Thoracic aorta (tissue), 2 donors: ENCODE results near the gene DZIP1L. TPM values are rescaled to one million over a fixed set of nuclear protein-coding genes. Genes with fewer than 3 reads are reported as not detected.

Experiments
- ATAC-seq: fragments of 150-250 bp; one replicate; pipeline ENCODE4 v1.8.0; 2017; ENCODE audit warnings: low read depth; ENCODE audit not compliant: insufficient number of reproducible peaks, low FRiP score
- DNase-seq: peaks from one replicate; pipeline ENCODE4 v3.0.0-alpha.2; 2020; ENCODE audit warnings: low spot score
- H3K27ac ChIP-seq, 2 donors: fragments of 200-600 bp; sonication (generic); 1 replicate in 1 of 2; 2 replicates in 1 of 2; pipeline ENCODE4 v1.5.1; 2016; ENCODE audit warnings: mild to moderate bottlenecking in 2 of 2, moderate library complexity in 2 of 2
- H3K27me3 ChIP-seq: fragments of 200-600 bp; sonication (generic); replicated peaks from 2 replicates; pipeline ENCODE4 v1.6.0; 2016; ENCODE audit warnings: mild to moderate bottlenecking; ENCODE audit not compliant: insufficient read depth
- H3K36me3 ChIP-seq: fragments of 200-600 bp; sonication (generic); one replicate; pipeline ENCODE4 v1.5.1; 2016
- H3K4me1 ChIP-seq, 2 donors: fragments of 200-600 bp; sonication (generic); 1 replicate in 1 of 2; 2 replicates in 1 of 2; pipeline versions ENCODE4 v1.5.1 to v1.6.0; 2016; ENCODE audit warnings: low read depth in 2 of 2, mild to moderate bottlenecking in 1 of 2; ENCODE audit not compliant: control insufficient read depth in 1 of 2
- H3K4me3 ChIP-seq: fragments of 200-600 bp; sonication (generic); 2 replicates; pipeline ENCODE4 v1.5.1; 2016; ENCODE audit warnings: mild to moderate bottlenecking
- H3K9me3 ChIP-seq: fragments of 200-600 bp; sonication (generic); 2 replicates; pipeline ENCODE4 v1.5.1; 2016
- total RNA-seq, 2 donors: library from RNA; depleted of rRNA; stranded (reverse); fragments of >200 nt; gene quantifications; one replicate each; pipeline versions ENCODE4 v1.1.0 to v1.2.3, GENCODE V29; 2016
- TF ChIP-seq, protein P1 (sequence below): fragments of 200-600 bp; sonication (generic); IDR thresholded peaks from one replicate; pipeline ENCODE4 v1.5.1; 2019; ENCODE audit warnings: antibody characterized with exemption

The DZIP1L gene
- total RNA-seq, 2 donors from 2014 or later: 61.1 to 110 TPM

DNA sequence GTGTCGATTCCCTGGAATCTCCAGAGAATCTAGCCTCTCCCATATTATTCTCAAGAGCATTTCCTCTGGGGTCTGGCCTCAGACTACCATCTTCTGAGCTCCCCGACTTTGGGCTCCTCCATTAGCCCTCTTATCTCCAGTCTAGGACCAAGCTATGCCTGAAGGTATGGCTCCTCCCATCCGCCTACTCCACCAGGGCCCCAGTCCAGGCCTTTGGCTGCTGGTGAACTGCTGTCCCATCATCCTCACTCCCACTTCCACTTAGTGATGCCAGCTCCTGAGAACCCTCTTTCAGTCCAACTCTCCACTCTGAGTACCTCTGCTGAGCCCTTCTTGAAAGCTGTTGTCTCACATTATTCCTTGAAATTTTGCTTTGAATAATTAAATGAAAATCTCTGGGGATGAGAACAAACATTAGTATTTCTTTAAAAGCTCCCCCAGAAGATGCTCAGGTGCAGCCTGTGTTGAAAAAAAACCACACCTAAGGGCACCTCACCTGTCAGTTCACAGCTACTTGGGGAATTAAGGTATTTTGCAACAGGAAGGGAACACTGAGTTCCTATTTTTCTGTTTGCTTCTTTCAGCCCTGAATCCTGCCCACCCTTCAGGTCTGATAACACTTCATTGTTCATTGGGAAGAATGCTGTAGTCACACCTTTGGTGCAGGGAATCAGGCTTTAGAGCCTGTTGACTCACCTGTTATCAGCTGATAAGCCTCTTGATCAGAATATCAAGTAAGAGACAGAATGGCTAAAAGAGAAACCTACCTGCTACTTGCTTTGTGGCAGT lies 95.9 kb downstream of the DZIP1L start:
- H3K4me3 ChIP-seq: no peak overlapping the region
- H3K27me3 ChIP-seq: no peaks in the 10 kb centered on the region
- TF ChIP-seq, protein P1, sequence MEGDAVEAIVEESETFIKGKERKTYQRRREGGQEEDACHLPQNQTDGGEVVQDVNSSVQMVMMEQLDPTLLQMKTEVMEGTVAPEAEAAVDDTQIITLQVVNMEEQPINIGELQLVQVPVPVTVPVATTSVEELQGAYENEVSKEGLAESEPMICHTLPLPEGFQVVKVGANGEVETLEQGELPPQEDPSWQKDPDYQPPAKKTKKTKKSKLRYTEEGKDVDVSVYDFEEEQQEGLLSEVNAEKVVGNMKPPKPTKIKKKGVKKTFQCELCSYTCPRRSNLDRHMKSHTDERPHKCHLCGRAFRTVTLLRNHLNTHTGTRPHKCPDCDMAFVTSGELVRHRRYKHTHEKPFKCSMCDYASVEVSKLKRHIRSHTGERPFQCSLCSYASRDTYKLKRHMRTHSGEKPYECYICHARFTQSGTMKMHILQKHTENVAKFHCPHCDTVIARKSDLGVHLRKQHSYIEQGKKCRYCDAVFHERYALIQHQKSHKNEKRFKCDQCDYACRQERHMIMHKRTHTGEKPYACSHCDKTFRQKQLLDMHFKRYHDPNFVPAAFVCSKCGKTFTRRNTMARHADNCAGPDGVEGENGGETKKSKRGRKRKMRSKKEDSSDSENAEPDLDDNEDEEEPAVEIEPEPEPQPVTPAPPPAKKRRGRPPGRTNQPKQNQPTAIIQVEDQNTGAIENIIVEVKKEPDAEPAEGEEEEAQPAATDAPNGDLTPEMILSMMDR: no peak
- DNase-seq (no peak), ATAC-seq (no peak)
- H3K9me3 ChIP-seq: no peaks in the 10 kb centered on the region
- H3K36me3 ChIP-seq: peaks cover 4% of the 10 kb centered on the region
- H3K4me1 ChIP-seq: no peaks in the 10 kb centered on the region
- H3K27ac ChIP-seq: no peak overlapping the region

DNA sequence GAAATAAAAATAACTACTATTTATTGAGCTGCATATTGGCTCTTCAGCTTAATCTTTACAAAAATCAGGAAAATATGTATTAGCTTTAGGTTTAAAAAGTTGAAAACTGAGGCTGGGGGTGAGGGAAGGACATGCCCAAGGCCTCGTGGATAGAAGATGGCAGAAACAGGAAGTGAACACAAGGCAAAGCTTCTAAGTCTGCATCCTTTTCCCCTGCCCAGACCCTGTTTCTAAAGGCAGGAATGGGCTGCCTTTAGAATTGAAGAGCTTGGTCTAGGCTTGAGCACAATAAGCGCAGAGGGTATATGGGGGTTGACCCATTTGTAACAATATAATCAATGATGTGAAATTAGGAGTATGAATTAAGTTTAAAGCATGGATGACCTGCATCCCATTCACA lies 99.3 kb downstream of the DZIP1L start:
- ATAC-seq (no peak), DNase-seq (no peak)
- Histone ChIP-seq H3K4me1 (no peaks in the 10 kb centered on the region), H3K27ac (no peak overlapping the region), H3K27me3 (no peaks in the 10 kb centered on the region), H3K36me3 (no peaks in the 10 kb centered on the region), H3K9me3 (no peaks in the 10 kb centered on the region), H3K4me3 (no peak overlapping the region)
- TF ChIP-seq, protein P1: no peak

DNA sequence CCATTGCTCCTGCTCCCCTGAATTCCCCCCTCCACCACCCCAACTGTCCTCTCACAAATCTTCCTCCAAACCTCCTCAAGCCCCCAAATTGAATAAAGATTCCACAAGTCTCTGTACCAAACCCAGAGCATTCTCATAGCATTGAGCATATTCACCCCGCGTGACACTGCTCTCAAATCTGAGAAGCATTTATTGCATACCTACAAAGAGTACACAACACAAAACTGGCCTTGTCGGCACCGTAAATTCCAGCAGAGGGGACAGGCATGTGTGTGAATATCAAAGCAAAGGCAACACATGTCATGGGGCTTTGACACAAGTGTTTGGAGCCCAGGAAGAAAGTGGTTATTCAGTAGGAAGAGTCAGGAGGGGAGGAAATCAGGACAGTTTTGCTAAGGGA lies 102.9 kb downstream of the DZIP1L start:
- Histone ChIP-seq H3K27me3 (no peaks in the 10 kb centered on the region), H3K9me3 (no peaks in the 10 kb centered on the region), H3K27ac (no peak overlapping the region), H3K4me3 (no peak overlapping the region), H3K36me3 (no peaks in the 10 kb centered on the region), H3K4me1 (peaks cover 0 to 4% of the 10 kb centered on the region in 2 donors)
- no peak for DNase-seq
- ATAC-seq: no peak
- TF ChIP-seq, protein P1: no peak

Other genes with a start within 250 kb of the DZIP1L start
- gene CLDN18, start 105.4 kb downstream of the DZIP1L start, total RNA-seq: 1 to 10 TPM in 1 of 2 donors, not detected in 1; 7.3 TPM
- not detected for gene A4GNT, start 16.8 kb upstream of the DZIP1L start, total RNA-seq
- 10 to 100 TPM in 1 of 2 donors, 1 to 10 TPM in 1; 9.9 to 12.6 TPM for gene DBR1, start 59.3 kb upstream of the DZIP1L start, total RNA-seq
- gene ARMC8, start 71.7 kb upstream of the DZIP1L start, total RNA-seq: 100 to 1,000 TPM in 1 of 2 donors, 10 to 100 TPM in 1; 82.7 to 189 TPM
- not detected for gene NME9, start 214.2 kb upstream of the DZIP1L start, total RNA-seq
- gene MRAS, start 233.0 kb upstream of the DZIP1L start, total RNA-seq: 10 to 100 TPM; 58.6 to 62.3 TPM